Liver (tissue), 3 donors: ENCODE results near the gene EXOC8.

Experiments
- CTCF ChIP-seq: fragments of 150-350 bp; IDR thresholded peaks from 2 replicates; pipeline ENCODE4 v1.5.1; 2017; ENCODE audit warnings: improper control_type of control experiment, low read depth, low read length; ENCODE audit not compliant: missing input control
- RAD21 ChIP-seq, 2 donors: IDR thresholded peaks; 2 replicates each; pipeline ENCODE4 v1.6.1; 2016; ENCODE audit warnings: antibody characterized with exemption in 2 of 2, mild to moderate bottlenecking in 2 of 2
- RXRA ChIP-seq, 2 donors: IDR thresholded peaks; 2 replicates each; pipeline ENCODE4 v1.6.1; 2017 to 2018; ENCODE audit warnings: antibody characterized with exemption in 2 of 2, mild to moderate bottlenecking in 1 of 2
- donor health status: healthy.
- donor health status: healthy.

- TF ChIP-seq CTCF (no peak), RXRA (IDR thresholded peaks at IDR 0.05) (no peak), RAD21 (IDR thresholded peaks at IDR 0.05) (no peak)
These were observed 47.2 kb upstream of the EXOC8 start for GRCh38 chr1:231384696-231385415.
